HG03196 (cell line): ENCODE measurements around the gene STAMBPL1.
"Not testable (repeated sequence)": the region's sequence is repeated elsewhere in the genome, so short reads cannot be mapped to it uniquely, and the experiment has no call there.

ENCODE experiments used
- ATAC-seq: cut with Tn5 transposase; IDR thresholded peaks from one replicate; pipeline ENCODE4 v1.9.1; 2021; ENCODE audit not compliant: unreplicated experiment

Gene STAMBPL1

GRCh38 chr10:88879534-88880281, at the start of gene STAMBPL1:
TSS of gene STAMBPL1 (plus strand) at chr10:88880245. CDS start at chr10:88901709, 21,464 bp downstream.
- ATAC-seq: peak; percentile 51

GRCh38 chr10:88830643-88831268, 49.3 kb upstream of the STAMBPL1 start:
- no peak for ATAC-seq

- ATAC-seq: no peak
Observed at GRCh38 chr10:88831709-88832108, 48.3 kb upstream of the STAMBPL1 start.

GRCh38 chr10:88832376-88832775, 47.7 kb upstream of the STAMBPL1 start:
- ATAC-seq: no peak

DNA sequence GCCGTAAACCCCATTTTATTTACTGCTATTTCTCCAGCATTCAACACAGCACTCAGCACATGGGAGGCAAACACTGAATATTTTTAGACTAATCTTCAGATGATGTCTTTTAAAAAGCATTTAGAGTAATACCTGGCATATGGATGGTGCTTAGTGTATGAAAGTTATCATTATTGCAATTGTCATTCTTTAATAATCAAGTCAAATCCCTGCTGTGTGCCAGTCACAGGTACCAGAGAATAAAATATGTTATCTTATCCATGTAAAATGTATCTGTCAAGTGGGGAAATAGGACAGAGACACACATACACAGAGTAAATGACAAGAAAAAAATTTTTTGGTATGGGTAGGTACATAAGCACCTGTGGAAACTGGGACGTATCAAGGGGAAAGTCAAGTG, 46.9 kb upstream of the STAMBPL1 start:
- ATAC-seq: no peak

GRCh38 chr10:88833723-88834122, 46.3 kb upstream of the STAMBPL1 start:
- no peak for ATAC-seq

GRCh38 chr10:88835096-88835909, 44.7 kb upstream of the STAMBPL1 start:
- ATAC-seq: peak; percentile 74

DNA sequence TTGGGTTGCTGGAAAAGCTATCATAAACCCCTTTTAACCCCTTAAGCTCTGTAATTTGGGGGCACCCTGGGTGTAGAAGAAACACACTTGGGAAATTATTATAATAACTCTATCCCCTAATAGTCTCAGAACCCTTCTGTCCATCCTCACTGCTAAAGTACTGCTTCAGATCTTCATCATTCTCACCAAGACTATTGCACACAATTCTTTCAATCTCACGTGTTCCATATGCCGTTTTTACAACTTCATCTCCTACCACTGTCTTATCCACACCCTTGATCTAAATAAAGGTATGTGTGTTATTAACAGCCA, 44.2 kb upstream of the STAMBPL1 start:
- no peak for ATAC-seq

GRCh38 chr10:88837632-88838031, 42.4 kb upstream of the STAMBPL1 start:
- not testable (repeated sequence) for ATAC-seq

DNA sequence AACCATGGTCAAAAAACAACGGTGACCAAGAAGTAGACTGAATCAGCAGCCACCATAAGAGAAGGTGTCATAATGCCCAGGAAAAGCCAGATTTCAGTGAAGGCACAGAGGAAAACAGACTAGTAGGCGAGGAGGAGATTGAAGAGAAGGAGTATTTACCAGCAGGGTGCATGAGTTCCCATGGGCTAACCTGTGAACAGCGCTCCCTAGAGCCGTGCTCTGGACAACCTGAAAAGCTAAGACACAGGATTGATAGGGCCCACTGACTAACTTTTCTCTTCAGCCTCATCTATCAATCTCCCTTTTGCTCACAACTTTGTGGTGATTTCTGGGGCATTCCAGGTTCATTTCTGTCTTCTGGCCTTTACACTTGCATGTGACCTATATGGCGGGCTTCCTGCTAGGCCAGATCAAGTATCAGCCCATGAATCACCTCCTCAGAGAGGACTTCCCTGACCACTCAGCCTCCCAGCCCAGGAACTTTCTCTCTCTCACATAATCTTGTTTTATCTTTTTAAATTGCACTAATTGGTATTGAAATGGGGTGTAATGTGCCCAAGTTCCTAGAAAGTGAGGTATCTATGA, 41.2 kb upstream of the STAMBPL1 start:
- ATAC-seq: no peak

DNA sequence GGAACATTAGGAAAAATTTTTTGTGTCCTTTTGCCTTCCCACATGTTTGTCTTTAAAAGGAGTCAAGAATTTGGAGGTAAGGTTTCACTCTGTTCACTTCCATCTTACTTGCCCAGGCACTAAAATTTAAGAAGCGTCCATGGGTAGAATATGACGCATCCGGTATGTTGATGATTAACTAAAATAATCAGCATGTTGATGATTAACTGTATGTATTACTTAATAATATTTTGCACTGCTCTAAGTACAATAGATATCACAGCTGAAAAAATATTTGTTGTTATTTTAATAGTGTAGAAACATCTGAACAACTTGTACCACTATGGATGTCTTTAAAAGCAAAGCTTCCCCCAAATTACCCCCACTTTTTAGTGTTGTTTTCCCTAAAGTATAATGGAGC, 39.9 kb upstream of the STAMBPL1 start:
- ATAC-seq: no peak

DNA sequence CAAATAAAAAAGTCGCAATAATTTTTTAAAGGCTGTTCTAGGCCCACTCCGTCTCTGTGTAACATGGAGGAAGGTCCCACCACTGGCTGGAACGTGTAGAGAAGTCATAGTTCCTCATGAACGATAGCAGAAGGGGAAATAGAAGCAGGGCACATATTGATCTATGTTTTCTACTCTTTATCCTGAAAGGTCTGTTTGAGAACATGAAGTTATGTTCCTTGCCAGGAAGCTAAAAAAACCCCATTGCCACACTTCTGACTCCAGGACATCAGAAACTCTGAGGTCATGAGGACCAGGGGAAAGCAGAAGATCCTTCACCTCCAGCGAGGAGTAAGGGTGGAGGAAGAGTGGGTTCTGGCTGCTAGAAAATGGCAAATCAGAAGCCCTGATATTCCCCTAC, 39.2 kb upstream of the STAMBPL1 start:
- ATAC-seq: no peak

- no peak for ATAC-seq
Observed at GRCh38 chr10:88841316-88842111, 38.5 kb upstream of the STAMBPL1 start.

DNA sequence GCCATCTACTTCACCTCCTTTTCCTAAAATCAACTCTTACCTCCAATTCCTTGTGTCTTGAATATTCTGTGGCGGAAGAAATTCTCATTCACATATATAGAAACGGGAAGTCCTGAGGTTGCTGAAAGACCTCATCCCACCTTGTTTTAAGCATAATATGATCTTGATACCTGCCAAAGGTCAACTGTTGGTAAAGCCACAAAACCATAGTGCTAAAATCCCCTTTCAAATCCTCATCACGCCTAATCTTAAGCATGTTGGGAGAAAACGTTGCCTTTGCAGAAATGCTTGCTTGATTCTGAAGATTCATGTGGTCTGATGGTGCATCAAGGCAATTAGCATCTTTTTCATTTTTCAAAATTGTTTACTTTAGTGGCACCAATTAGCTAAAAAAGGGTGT, 36.9 kb upstream of the STAMBPL1 start:
- no peak for ATAC-seq

GRCh38 chr10:88848499-88848898, 31.5 kb upstream of the STAMBPL1 start:
- no peak for ATAC-seq

- no peak for ATAC-seq
Observed at GRCh38 chr10:88849234-88849633, 30.8 kb upstream of the STAMBPL1 start.

DNA sequence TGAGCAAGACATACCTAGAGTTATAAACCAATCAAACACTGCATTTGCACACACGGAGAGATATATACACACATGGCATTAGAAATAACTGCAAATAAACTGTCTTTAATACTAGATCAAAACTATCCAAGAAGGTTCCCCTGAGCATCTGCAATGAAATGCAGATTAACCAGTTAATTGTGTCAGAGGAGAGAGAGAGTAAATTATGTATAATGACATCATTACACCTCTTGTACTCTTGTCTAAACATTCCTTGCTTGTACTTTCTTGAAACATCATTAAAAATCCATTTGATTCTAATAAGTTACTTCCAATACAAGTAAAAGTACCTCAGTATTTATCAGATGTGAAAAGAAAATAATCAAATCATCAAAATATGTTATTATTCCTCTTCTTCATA, 29.3 kb upstream of the STAMBPL1 start:
- no peak for ATAC-seq

DNA sequence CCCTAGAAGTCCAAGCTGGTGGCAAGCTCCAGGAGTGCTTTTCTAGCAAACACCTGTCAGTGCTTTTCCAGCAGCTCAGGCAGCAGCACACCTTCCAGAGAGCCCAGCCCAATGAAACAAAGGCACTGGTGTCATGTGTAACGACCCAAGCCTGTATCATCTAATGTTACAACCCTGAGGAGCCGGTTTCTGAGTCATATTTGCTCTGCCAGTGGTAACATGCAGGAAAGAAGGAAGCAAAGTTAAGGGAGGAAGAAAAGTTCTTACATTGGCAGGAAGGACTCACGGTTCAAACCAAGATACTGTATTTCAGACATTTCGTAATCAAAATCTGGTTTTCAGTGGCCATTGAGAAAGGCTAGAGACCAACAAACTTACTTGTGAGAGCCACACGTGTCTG, 28.3 kb upstream of the STAMBPL1 start, which contains the start of gene ANKRD22:
Gene ANKRD22, minus strand, starts transcription at position 139 of the 400 bp plus-strand sequence. CDS start 237 bp downstream, outside the sequence.
- ATAC-seq: no peak

DNA sequence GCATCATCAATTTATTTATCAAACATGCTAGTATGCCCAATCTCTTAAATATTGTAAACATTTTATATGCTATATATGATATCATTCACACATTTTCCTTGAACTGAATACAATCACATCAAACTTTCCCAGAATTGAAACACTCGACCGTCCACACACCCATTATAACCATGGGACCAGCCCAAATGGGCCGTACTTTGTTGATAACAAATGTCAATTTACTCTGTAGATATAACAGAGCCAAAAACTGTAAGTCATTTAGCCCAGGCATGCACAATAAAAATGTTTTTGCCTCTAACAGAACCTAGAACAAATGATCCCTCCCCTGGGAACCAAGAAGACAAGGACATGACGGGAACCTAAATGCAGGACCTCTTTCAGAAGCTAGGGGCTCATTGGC, 27.7 kb upstream of the STAMBPL1 start:
- no peak for ATAC-seq

DNA sequence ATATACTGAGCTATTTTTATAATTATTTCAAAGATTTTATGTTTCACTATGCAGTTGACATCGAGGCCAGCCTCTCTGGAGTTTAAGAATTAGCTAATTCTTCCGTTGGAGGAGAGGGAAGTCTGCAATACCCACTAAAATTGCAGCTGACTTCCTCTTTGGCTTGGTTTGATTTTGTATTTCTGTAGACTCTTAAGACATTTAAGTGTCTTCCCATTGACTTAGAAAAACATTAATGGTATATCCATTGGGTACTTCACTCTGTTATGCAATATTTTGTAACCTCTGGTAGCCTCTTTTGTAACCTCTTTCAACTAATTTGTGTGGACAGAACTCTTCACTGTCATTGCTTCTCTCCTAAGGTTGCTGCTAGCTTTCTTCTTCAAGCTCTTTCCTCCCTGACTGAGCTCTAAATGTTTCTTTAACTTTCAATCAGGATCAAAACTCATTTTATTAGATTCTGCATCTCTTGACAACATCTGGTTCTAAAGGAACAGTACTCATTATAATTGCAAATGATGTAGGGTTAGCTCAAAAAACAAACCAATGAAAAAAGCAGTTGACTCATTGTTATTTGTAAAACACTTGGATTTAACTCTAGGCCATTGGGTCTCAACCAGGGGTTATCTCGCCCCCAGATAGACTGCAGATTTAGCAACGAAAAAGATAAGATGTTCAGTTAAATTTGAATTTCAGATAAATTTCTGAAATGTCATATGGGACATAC, 26.7 kb upstream of the STAMBPL1 start:
- no peak for ATAC-seq
